Erythroblast (primary cell): Measurements from ENCODE around the gene INPP1.

Experiments used
- GATA1 ChIP-seq: IDR thresholded peaks from 2 replicates; pipeline ENCODE4 v1.6.1; 2011; ENCODE audit warnings: low read depth, mild to moderate bottlenecking, control low read depth, low read length, moderate library complexity
- POLR2A ChIP-seq: IDR thresholded peaks from 2 replicates; pipeline ENCODE4 v1.6.1; 2011; ENCODE audit warnings: mild to moderate bottlenecking, low read length

- TF ChIP-seq POLR2A (no peak), GATA1 (no peak)
Observed at GRCh38 chr2:190396271-190396670, 52.9 kb downstream of the INPP1 start.
